SK-N-MC (cell line): ENCODE data around the gene PGAP2.

Experiments used
- EZH2 ChIP-seq: fragments of 200-600 bp; sonication (generic); IDR thresholded peaks from one replicate; pipeline ENCODE4 v1.6.1; 2017; ENCODE audit warnings: antibody characterized with exemption
- FOXP2 ChIP-seq: optimal IDR thresholded peaks from 2 replicates; pipeline ENCODE3; 2011; ENCODE audit warnings: mild to moderate bottlenecking, moderate library complexity; ENCODE audit not compliant: insufficient read depth; ENCODE audit errors: extremely low read length, control extremely low read depth
- POLR2AphosphoS5 ChIP-seq: IDR thresholded peaks from 2 replicates; pipeline ENCODE4 v1.6.1; 2012; ENCODE audit warnings: mild to moderate bottlenecking, low read depth, low read length, borderline replicate concordance

- no peak for TF ChIP-seq EZH2
- TF ChIP-seq POLR2AphosphoS5: no peak
- no peak for TF ChIP-seq FOXP2
These were observed 21.5 kb upstream of the PGAP2 start for GRCh38 chr11:3786781-3787428.
